HL-60 (cell line): Measurements from ENCODE around the gene CDC42BPA.

Experiments
- CTCF ChIP-seq: IDR thresholded peaks from one replicate; pipeline ENCODE4 v1.5.1; 2011; ENCODE audit warnings: low read length, control low read depth, inconsistent platforms; ENCODE audit not compliant: insufficient read depth
- POLR2AphosphoS5 ChIP-seq: IDR thresholded peaks from 2 replicates; pipeline ENCODE4 v1.6.1; 2012; ENCODE audit warnings: low read depth
- REST ChIP-seq: IDR thresholded peaks from 2 replicates; pipeline ENCODE4 v1.6.1; 2012; ENCODE audit warnings: low read depth; ENCODE audit not compliant: insufficient replicate concordance

GRCh38 chr1:227242811-227243682 is 75.2 kb downstream of the CDC42BPA start:
- TF ChIP-seq CTCF (no peak), REST (no peak), POLR2AphosphoS5 (no peak)
